HG03045 (cell line): ENCODE data around the gene UTY.
"Not testable (repeated sequence)": the region's sequence is repeated elsewhere in the genome, so short reads cannot be mapped to it uniquely, and the experiment has no call there.

Experiments
- ATAC-seq: cut with Tn5 transposase; IDR thresholded peaks from one replicate; pipeline ENCODE4 v1.9.1; 2021; ENCODE audit warnings: mild to moderate bottlenecking, moderate library complexity; ENCODE audit not compliant: unreplicated experiment

Gene UTY

DNA sequence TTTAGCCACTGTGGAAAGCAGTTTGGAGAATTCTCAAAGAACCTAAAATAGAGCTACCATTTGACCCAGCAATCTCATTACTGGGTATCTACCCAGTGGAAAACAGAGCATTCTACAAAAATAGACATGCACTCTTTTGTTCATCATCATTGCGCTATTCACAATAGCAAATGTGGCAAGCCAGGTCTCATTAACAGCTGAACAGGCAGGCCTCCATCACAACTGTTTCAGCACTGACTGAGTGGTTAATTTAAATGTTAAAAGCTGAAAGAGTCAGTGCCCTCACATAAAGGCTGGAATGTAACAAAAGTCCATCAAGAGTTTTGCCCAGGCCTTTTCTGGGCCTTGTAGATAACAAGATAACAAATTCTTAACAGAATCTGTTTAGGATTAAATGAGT lies 166.9 kb downstream of the UTY start:
- ATAC-seq, result no peak

DNA sequence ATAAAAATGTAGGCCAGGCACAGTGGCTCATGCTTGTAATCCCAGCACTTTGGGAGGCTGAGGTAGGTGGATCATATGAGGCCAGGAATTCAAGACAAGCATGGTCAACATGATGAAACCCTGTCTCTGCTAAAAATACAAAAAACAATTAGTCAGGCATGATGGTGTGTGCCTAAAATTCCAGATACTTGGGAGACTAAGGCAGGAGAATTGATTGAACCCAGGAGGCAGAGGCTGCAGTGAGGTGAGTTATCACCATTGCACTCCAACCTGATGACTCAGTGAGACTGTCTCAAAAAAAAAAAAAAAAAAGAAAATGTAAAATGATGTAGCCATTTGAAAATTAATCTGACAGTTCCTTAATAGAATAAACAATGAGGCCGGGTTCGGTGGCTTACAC lies 171.9 kb downstream of the UTY start:
- no peak for ATAC-seq

GRCh38 chrY:13300795-13301194 lies 179.0 kb downstream of the UTY start:
- no peak for ATAC-seq

DNA sequence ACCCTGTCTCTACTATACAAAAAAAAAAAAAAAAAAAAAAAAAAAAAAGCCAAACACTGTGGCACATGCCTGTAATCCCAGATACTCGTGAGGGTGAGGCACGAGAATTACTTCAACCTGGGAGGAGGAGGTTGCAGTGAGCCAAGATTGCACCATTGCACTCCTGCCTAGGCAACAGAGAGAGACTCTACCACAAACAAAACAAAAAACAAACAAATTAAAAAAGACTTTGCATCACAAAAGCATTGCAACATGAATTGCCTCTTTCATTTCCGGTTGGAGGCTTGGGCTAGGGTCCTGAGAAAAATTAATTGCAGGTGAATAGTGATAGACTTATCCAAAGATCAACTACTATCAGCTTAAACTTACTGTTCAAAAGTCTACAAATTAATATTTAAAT lies 180.4 kb downstream of the UTY start:
- no peak for ATAC-seq

GRCh38 chrY:13296176-13296890 lies 183.5 kb downstream of the UTY start:
- ATAC-seq, result no peak

GRCh38 chrY:13295026-13295425 lies 184.8 kb downstream of the UTY start:
- no peak for ATAC-seq

GRCh38 chrY:13291199-13291598 lies 188.6 kb downstream of the UTY start:
- no peak for ATAC-seq

DNA sequence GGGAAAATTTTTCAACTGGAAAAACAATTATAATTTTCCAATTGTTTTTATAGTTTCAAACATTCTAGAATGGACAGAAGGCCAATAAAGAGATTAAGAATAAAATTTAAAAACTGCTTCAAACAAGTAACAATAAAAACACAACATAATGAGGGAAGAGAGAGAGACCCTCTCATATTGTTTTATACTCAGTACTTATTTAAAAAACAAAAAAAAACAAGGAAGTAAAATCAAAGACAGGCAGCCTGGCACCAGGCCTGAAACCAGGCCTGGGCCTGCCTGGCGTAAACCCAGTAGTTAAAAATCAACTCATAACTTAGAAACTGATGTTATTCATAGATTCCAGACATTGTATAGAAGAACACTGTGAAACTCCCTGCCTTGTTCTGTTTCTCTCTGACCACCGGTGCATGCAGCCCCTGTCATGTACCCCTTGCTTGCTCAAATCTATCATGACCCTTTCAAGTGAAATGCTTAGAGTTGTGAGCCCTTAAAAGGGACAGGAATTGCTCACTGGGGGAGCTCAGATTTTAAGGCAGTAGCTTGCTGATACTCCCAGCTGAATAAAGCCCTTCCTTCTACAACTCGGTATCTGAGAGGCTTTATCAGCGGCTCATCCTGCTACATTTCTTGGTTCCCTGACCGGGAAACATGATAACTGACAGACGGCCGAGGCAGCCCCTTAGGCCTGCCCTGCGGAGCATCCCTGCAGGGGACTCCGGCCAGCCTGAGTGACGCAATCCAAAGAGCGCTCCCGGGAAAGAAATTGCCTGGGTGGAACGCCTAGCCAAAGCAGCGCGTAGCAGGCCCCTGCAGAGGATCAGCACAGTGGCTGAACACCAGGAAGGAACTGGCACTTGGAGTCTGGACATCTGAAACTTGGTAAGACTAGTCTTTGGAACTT lies 197.4 kb downstream of the UTY start:
- ATAC-seq, result not testable (repeated sequence)

DNA sequence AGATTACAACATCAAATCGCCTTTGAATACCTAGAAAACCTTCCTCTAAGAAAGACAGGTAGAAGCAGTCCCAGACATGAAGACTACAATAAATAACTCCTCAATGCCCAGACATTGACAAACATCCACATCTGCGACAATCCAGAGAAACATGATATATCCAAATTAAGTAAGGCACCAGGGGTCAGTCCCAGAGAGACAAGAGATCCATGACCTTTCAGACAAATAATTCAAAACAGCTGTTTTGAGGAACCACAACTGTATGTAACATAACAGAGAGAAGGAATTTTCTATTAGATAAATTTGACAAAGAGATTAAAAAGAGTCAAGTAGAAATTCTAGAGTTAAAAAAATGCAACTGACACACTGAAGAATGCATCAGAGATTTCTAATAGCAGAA lies 200.3 kb downstream of the UTY start:
- ATAC-seq, result no peak

- no peak for ATAC-seq
Observed at GRCh38 chrY:13271706-13272105, 208.1 kb downstream of the UTY start.

GRCh38 chrY:13253941-13254440 lies 225.8 kb downstream of the UTY start:
- not testable (repeated sequence) for ATAC-seq

- no peak for ATAC-seq
Observed at GRCh38 chrY:13250421-13250820, 229.4 kb downstream of the UTY start.

DNA sequence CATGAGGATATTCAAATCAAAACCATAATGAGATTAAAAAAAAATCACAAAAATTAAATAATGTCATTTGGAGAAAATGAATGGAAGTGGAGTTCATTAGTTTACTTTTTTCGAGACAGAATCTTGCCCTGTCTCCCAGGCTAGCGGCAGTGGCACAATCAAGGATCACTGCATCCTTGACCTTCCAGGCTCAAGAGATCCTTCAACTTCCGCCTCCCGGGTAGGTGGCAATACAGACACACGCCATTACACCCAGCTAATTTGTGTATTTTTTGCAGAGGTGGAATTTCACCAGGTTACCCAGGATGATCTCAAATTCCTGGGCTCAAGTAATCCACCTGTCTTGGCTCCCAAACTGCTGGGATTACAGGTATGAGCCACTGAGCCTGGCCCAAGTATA lies 236.1 kb downstream of the UTY start:
- no peak for ATAC-seq

DNA sequence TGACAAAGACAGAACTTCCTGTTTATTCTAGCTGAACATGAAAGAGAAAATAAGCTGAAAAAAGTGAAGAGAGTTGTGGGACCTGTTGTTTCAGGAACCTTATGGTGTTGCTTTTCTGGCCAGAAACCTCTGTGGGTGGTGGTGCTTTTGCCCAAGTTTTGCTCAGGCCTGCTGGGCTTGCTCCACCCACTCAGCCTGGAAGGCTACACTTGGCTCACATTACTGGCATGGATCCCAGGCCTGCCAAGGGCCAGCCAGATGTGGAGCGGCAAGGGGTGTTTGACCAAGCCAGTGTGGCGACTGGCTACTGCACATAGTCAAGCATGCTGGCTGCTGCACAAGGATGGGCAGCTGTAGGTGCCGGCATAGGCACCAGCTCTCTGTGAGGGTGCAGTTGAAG lies 245.9 kb downstream of the UTY start:
- ATAC-seq, result peak; percentile 60

GRCh38 chrY:13233118-13233517 lies 246.7 kb downstream of the UTY start:
- no peak for ATAC-seq

- no peak for ATAC-seq
Observed at GRCh38 chrY:13227354-13227953, 252.4 kb downstream of the UTY start.

DNA sequence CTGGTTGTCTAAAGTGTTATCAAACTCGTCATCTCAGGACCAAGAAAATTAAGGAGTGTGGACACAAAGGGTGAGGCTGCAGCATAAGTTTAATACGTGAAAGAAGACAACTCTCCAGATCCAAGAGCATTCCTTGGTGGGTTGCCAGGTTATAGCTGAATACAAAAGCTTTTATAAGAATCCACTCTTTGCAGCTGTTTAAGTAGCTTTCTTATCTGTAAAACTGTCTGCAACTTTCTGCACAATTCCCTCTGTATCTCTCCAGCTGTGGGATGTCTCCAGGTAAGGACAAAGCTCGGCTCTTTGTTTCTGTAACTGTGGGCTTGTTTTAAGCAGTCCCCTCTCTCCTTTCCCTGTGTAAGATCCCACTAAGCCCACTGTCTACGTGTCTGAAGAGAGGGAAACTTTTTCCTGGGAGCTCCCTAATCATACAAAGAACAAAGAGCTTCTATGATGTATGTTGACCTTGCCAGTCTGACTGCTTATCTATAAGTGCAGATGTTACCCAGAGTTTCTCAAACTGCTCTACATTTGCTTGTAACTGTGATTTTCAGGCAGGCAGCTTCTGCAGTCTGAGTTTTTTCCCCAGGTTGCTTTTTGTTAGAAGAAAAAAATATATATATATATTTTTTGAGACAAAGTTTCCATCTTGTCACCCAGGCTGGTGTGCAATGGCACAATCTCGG lies 268.7 kb downstream of the UTY start:
- no peak for ATAC-seq

- no peak for ATAC-seq
Observed at GRCh38 chrY:13205214-13205613, 274.6 kb downstream of the UTY start.
